WTC11 (cell line): ENCODE data around the gene CD160. TPM values are rescaled to one million over a fixed set of nuclear protein-coding genes. Genes with fewer than 3 reads are reported as not detected.

Experiments
- ATAC-seq: fragments of 200-7000 bp; cut with Tn5 transposase; 2 replicates; pipeline ENCODE4 v1.10.0; 2021; ENCODE audit warnings: mild to moderate bottlenecking, moderate library complexity
- CTCF ChIA-PET: fragments of 300-600 bp; sonication (Branson Sonifier 250); formaldehyde crosslinking; loops from one replicate; lab custom pipeline; 2021; ENCODE audit warnings: antibody characterized with exemption; lab: Charles Lee
- POLR2A ChIA-PET: fragments of 350-600 bp; sonication (Branson Sonifier 250); formaldehyde crosslinking; loops from one replicate; lab custom pipeline; 2021; ENCODE audit warnings: antibody characterized with exemption; lab: Charles Lee
- DNase-seq: peaks from one replicate; pipeline ENCODE4 v3.0.0; 2021; ENCODE audit warnings: low spot score
- H3K27ac Mint-ChIP-seq: 2 replicates; pipeline ENCODE4 v1.8.0; 2021; ENCODE audit warnings: mixed read lengths
- H3K27me3 Mint-ChIP-seq: 2 replicates; pipeline ENCODE4 v1.8.0; 2021; ENCODE audit warnings: low read depth, mild to moderate bottlenecking, moderate library complexity, mixed read lengths
- H3K36me3 Mint-ChIP-seq: 2 replicates; pipeline ENCODE4 v1.8.0; 2021; ENCODE audit warnings: mixed read lengths
- H3K4me1 Mint-ChIP-seq: 2 replicates; pipeline ENCODE4 v1.8.0; 2022; ENCODE audit warnings: mixed read lengths
- H3K4me3 Mint-ChIP-seq: 2 replicates; pipeline ENCODE4 v1.8.0; 2021; ENCODE audit warnings: mild to moderate bottlenecking, moderate library complexity, mixed read lengths
- H3K9me3 Mint-ChIP-seq: 2 replicates; pipeline ENCODE4 v1.8.0; 2021; ENCODE audit warnings: mixed read lengths
- ELF4 ChIP-seq: sonication (generic); formaldehyde crosslinking; IDR thresholded peaks from 2 replicates; pipeline ENCODE4 v1.8.1; 2022; ENCODE audit warnings: low read depth, mild to moderate bottlenecking, moderate library complexity, missing genetic modification reagents
- ESRRA ChIP-seq: sonication (generic); formaldehyde crosslinking; IDR thresholded peaks from 2 replicates; pipeline ENCODE4 v1.8.1; 2022; ENCODE audit warnings: mild to moderate bottlenecking, missing genetic modification reagents, borderline replicate concordance
- ETV6 ChIP-seq: sonication (generic); formaldehyde crosslinking; IDR thresholded peaks from 2 replicates; pipeline ENCODE4 v1.8.1; 2022; ENCODE audit warnings: mild to moderate bottlenecking, missing genetic modification reagents
- FOXK1 ChIP-seq: sonication (generic); formaldehyde crosslinking; IDR thresholded peaks from 2 replicates; pipeline ENCODE4 v1.8.0; 2022; ENCODE audit warnings: mild to moderate bottlenecking, moderate library complexity, missing genetic modification reagents
- GABPB1 ChIP-seq: sonication (generic); formaldehyde crosslinking; IDR thresholded peaks from 2 replicates; pipeline ENCODE4 v1.8.1; 2023; ENCODE audit warnings: mild to moderate bottlenecking, missing genetic modification reagents
- IRF2 ChIP-seq: sonication (generic); formaldehyde crosslinking; IDR thresholded peaks from 2 replicates; pipeline ENCODE4 v1.8.0; 2022; ENCODE audit warnings: low read depth, missing genetic modification reagents, borderline replicate concordance
- NFYB ChIP-seq: sonication (generic); formaldehyde crosslinking; conservative IDR thresholded peaks from 2 replicates; pipeline ENCODE4 v1.8.0; 2022; ENCODE audit warnings: low read depth, missing genetic modification reagents
- NR1H2 ChIP-seq: sonication (generic); formaldehyde crosslinking; IDR thresholded peaks from 2 replicates; pipeline ENCODE4 v1.9.0; 2021; ENCODE audit warnings: mild to moderate bottlenecking, moderate library complexity, missing genetic modification reagents
- SOX15 ChIP-seq: fragments of 250-450 bp; sonication (Bioruptor Pico); IDR thresholded peaks from 2 replicates; pipeline ENCODE4 v1.9.0; 2021; ENCODE audit warnings: mild to moderate bottlenecking
- SP1 ChIP-seq: sonication (generic); formaldehyde crosslinking; conservative IDR thresholded peaks from 2 replicates; pipeline ENCODE4 v1.8.1; 2022; ENCODE audit warnings: missing genetic modification reagents
- TEAD1 ChIP-seq: sonication (generic); formaldehyde crosslinking; IDR thresholded peaks from 2 replicates; pipeline ENCODE4 v1.8.0; 2022; ENCODE audit warnings: mild to moderate bottlenecking, missing genetic modification reagents
- ZNF138 ChIP-seq: sonication (generic); formaldehyde crosslinking; conservative IDR thresholded peaks from 2 replicates; pipeline ENCODE4 v1.8.1; 2022; ENCODE audit warnings: mild to moderate bottlenecking, moderate library complexity, missing genetic modification reagents
- total RNA-seq: library from RNA; stranded (reverse); gene quantifications from 3 replicates; pipeline ENCODE4 v1.2.3, GENCODE V29; 2021
- TF ChIP-seq, protein P1 (sequence below): fragments of 250-450 bp; sonication (Bioruptor Pico); conservative IDR thresholded peaks from 2 replicates; pipeline ENCODE4 v1.9.0; 2021; ENCODE audit warnings: mild to moderate bottlenecking
- TF ChIP-seq, protein P2 (sequence below): sonication (generic); formaldehyde crosslinking; IDR thresholded peaks from 2 replicates; pipeline ENCODE4 v1.8.1; 2022; ENCODE audit warnings: mild to moderate bottlenecking, moderate library complexity, missing genetic modification reagents
- TF ChIP-seq, protein P3 (sequence below): sonication (generic); formaldehyde crosslinking; IDR thresholded peaks from 2 replicates; pipeline ENCODE4 v1.8.1; 2023; ENCODE audit warnings: mild to moderate bottlenecking, missing genetic modification reagents
- TF ChIP-seq, protein P4 (sequence below): fragments of 250-450 bp; sonication (Bioruptor Pico); IDR thresholded peaks from 2 replicates; pipeline ENCODE4 v1.8.0; 2021; ENCODE audit warnings: mild to moderate bottlenecking
- TF ChIP-seq, protein P5 (sequence below): sonication (generic); formaldehyde crosslinking; IDR thresholded peaks from 2 replicates; pipeline ENCODE4 v1.8.1; 2022; ENCODE audit warnings: missing genetic modification reagents, borderline replicate concordance
- TF ChIP-seq, protein P6 (sequence below): sonication (generic); formaldehyde crosslinking; IDR thresholded peaks from 2 replicates; pipeline ENCODE4 v1.8.1; 2022; ENCODE audit warnings: mild to moderate bottlenecking, missing genetic modification reagents, moderate library complexity, borderline replicate concordance

Gene CD160
- total RNA-seq, 1 experiment from 2014 or later: not detected

DNA sequence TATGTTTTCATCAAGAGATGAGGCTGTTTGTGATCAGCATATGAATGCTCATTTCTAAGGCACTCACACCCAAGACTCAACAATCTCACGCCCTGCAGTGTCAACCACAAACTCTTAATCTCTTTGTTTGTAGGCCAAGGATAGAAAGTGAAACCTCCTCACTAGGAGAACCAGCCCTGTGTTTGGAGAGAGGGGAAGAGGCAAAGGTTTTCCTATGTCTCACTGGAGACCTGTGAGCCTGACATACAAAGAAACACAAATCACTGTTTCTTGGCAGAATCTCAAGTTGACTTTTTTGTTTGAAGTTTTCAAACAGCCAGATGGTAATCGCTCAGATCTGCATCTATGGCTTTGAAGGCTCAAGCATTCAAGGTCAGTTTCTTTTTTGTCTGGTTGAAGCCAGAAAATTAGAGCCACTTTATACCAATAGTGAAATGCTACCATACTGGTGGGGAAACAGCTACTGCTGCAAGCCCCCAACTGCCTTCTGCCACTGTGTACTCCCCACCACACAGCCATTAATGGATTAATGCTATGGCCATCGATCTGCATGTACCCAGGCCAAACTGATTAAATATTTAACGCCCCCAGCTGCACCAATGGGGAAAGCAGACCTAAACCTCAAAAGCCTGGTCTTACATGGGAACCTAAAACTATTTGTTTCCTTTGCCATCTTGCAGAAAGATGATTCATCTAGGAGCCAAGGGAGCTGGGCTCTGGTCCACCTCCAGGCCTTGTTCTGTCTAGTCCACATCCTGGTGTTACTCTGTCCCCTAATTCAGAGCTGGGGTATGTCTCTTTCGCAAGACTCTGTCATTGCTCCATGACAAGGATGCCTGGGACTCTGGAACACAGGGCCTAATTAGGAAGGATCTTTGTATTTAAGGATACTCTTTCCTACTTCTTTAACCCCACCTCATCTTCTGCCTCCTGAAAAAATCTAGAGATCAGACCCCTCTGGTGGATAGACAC lies 28.4 kb upstream of the CD160 start:
- POLR2A ChIA-PET: no interaction called here
- Mint-ChIP-seq H3K4me3 (no peak overlapping the region), H3K27ac (no peak overlapping the region), H3K9me3 (0 out of 2 replicates have a peak, but pooled peaks cover 4% of the 10 kb centered on the region), H3K4me1 (peaks cover 6% of the 10 kb centered on the region; the same call in 1 of the 2 replicates), H3K27me3 (peaks cover 6% of the 10 kb centered on the region), H3K36me3 (no peaks in the 10 kb centered on the region)
- ATAC-seq (no peak; the same call in 1 of the 2 replicates), DNase-seq (no peak)
- CTCF ChIA-PET: no interaction called here
- TF ChIP-seq FOXK1 (CRISPR knock-in tag) (no peak), SP1 (CRISPR knock-in tag) (no peak), NFYB (no peak), TEAD1 (CRISPR knock-in tag) (no peak)
- TF ChIP-seq, protein P1, sequence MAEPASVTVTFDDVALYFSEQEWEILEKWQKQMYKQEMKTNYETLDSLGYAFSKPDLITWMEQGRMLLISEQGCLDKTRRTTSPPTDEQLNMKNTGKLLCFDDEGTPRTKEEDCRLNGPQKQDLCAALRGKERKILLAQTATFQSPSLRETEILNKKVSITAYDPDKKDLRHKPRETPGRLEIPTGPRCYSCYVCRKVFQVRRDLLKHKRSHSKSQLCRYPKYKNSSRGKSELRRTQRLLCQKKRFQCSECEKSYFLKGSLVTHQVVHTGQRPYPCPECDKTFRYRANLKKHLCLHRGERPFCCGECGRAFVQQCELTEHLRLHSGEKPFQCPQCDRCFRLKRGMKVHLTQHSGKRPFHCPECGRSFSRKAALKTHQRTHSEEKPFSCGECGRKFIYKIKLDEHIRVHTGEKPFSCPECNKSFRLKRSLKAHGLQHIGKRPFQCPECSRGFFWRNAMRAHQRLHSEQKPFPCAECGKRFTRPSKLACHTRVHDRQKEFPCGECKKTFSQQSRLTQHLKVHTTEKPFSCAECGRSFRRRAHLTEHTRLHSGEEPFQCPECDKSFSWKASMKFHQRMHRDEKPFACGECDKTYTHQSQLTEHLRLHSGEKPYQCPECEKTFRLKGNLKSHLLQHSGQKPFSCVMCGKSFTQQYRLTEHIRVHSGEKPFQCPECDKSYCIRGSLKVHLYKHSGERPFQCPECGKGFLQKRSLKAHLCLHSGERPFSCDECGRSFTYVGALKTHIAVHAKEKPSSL (CRISPR knock-in tag): no peak
- TF ChIP-seq, protein P2, sequence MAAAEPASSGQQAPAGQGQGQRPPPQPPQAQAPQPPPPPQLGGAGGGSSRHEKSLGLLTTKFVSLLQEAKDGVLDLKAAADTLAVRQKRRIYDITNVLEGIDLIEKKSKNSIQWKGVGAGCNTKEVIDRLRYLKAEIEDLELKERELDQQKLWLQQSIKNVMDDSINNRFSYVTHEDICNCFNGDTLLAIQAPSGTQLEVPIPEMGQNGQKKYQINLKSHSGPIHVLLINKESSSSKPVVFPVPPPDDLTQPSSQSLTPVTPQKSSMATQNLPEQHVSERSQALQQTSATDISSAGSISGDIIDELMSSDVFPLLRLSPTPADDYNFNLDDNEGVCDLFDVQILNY (CRISPR knock-in tag): no peak

DNA sequence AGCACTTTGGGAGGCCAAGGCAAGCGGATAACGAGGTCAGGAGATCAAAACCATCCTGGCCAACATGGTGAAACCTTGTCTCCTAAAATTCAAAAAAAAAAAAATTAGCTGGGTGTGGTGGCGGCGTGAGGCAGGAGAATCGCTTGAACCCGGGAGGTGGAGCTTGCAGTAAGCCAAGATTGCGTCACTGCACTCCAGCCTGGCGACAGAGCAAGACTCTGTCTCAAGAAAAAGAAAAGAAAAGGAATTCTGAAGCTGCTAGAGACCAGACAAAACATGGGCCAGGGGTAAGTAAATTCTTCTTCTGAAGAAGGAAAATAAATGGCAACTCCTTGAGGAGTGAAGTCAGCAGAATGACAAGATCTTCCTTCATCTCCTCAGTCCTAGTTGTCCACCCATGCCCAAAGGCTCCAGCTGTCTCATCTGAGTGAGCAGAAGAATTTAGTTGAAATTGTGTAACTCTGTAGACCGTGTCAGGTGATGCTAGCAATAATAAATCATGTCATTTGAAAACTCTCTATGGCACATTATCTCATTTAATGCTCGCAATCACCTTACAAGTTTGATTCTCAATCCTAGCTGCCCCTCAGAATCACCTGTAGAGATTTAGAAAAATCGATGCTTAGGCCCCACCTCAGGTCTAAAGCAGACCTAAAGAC lies 26.4 kb upstream of the CD160 start:
- Mint-ChIP-seq H3K36me3 (no peaks in the 10 kb centered on the region), H3K27ac (no peak overlapping the region), H3K9me3 (0 out of 2 replicates have a peak, but pooled peaks cover 4% of the 10 kb centered on the region), H3K27me3 (peaks cover 12% of the 10 kb centered on the region), H3K4me1 (peaks cover 6% of the 10 kb centered on the region; the same call in 1 of the 2 replicates), H3K4me3 (no peak overlapping the region)
- no peak for TF ChIP-seq GABPB1 (CRISPR knock-in tag)
- no peak for TF ChIP-seq ELF4 (CRISPR knock-in tag)
- TF ChIP-seq, protein P3, sequence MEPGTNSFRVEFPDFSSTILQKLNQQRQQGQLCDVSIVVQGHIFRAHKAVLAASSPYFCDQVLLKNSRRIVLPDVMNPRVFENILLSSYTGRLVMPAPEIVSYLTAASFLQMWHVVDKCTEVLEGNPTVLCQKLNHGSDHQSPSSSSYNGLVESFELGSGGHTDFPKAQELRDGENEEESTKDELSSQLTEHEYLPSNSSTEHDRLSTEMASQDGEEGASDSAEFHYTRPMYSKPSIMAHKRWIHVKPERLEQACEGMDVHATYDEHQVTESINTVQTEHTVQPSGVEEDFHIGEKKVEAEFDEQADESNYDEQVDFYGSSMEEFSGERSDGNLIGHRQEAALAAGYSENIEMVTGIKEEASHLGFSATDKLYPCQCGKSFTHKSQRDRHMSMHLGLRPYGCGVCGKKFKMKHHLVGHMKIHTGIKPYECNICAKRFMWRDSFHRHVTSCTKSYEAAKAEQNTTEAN (CRISPR knock-in tag): no peak
- no peak for TF ChIP-seq ESRRA (CRISPR knock-in tag)
- DNase-seq (no peak), ATAC-seq (no peak)
- ChIA-PET POLR2A (no interaction called here), CTCF (no interaction called here)

DNA sequence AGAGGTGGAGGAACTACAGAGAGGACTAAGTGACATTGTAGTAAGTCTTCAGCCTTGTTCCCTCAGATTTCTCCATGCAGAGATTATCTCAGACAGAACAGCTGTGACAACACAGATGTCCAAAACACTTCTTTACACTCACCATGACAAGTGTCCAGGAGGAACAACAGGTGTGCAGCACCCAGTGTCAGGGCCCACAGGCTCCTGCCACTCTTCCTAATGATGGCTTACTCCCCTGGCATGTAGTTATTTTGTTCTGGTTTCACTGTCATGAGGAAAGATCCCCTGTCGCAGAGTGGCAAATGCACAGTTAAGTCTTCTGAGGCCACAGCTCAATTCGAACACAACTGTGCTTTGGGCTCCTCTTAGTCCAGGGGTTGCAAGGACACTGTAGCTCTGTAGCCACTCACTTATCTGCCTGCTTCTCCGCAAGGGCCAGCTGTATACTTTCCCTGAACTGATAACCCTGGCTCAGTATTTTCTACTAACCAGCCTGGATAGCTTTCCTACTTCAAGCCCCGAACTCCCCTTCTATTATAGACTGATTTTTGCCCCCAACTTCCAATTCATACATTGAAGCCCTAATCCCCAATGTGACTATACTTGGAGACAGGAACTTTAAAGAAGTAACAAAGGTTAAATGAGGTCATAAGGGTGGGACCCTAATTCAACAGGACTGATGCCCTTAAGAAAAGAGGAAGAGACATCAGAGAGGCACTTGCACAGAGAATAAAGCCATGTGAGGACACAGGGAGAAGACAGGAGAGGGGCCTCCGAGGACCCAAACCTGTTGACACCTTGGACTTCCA lies 23.3 kb upstream of the CD160 start:
- Mint-ChIP-seq H3K27me3 (peaks cover 12% of the 10 kb centered on the region), H3K4me1 (no peaks in the 10 kb centered on the region), H3K4me3 (no peak overlapping the region), H3K36me3 (no peaks in the 10 kb centered on the region), H3K9me3 (no peaks in the 10 kb centered on the region), H3K27ac (no peak overlapping the region)
- no peak for ATAC-seq
- no peak for DNase-seq
- ChIA-PET POLR2A (no interaction called here), CTCF (no interaction called here)
- no peak for TF ChIP-seq IRF2
- no peak for TF ChIP-seq ETV6 (CRISPR knock-in tag)
- no peak for TF ChIP-seq NR1H2 (CRISPR knock-in tag)
- TF ChIP-seq, protein P4, sequence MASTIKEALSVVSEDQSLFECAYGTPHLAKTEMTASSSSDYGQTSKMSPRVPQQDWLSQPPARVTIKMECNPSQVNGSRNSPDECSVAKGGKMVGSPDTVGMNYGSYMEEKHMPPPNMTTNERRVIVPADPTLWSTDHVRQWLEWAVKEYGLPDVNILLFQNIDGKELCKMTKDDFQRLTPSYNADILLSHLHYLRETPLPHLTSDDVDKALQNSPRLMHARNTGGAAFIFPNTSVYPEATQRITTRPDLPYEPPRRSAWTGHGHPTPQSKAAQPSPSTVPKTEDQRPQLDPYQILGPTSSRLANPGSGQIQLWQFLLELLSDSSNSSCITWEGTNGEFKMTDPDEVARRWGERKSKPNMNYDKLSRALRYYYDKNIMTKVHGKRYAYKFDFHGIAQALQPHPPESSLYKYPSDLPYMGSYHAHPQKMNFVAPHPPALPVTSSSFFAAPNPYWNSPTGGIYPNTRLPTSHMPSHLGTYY (CRISPR knock-in tag): no peak
- no peak for TF ChIP-seq SOX15 (CRISPR knock-in tag)
- TF ChIP-seq, protein P5, sequence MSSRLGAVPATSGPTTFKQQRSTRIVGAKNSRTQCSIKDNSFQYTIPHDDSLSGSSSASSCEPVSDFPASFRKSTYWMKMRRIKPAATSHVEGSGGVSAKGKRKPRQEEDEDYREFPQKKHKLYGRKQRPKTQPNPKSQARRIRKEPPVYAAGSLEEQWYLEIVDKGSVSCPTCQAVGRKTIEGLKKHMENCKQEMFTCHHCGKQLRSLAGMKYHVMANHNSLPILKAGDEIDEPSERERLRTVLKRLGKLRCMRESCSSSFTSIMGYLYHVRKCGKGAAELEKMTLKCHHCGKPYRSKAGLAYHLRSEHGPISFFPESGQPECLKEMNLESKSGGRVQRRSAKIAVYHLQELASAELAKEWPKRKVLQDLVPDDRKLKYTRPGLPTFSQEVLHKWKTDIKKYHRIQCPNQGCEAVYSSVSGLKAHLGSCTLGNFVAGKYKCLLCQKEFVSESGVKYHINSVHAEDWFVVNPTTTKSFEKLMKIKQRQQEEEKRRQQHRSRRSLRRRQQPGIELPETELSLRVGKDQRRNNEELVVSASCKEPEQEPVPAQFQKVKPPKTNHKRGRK: no peak
- no peak for TF ChIP-seq ZNF138 (CRISPR knock-in tag)
- TF ChIP-seq, protein P6, sequence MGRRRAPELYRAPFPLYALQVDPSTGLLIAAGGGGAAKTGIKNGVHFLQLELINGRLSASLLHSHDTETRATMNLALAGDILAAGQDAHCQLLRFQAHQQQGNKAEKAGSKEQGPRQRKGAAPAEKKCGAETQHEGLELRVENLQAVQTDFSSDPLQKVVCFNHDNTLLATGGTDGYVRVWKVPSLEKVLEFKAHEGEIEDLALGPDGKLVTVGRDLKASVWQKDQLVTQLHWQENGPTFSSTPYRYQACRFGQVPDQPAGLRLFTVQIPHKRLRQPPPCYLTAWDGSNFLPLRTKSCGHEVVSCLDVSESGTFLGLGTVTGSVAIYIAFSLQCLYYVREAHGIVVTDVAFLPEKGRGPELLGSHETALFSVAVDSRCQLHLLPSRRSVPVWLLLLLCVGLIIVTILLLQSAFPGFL (CRISPR knock-in tag): no peak
